Subcutaneous abdominal adipose tissue (tissue), 5 donors: ENCODE results near the gene FBLN1.

Experiments used
- H3K27ac ChIP-seq: one replicate; pipeline ENCODE4 v1.7.0; 2013; ENCODE audit warnings: low read depth, mild to moderate bottlenecking, inconsistent platforms, low read length, moderate library complexity
- H3K27me3 ChIP-seq, 5 donors: one replicate each; pipeline ENCODE4 v1.7.0; 2013; ENCODE audit warnings: low read length in 5 of 5, inconsistent platforms in 1 of 5; ENCODE audit not compliant: control insufficient read depth in 5 of 5, insufficient read depth in 4 of 5
- H3K36me3 ChIP-seq, 5 donors: one replicate each; pipeline ENCODE4 v1.7.0; 2013; ENCODE audit warnings: low read length in 5 of 5; ENCODE audit not compliant: control insufficient read depth in 5 of 5, insufficient read depth in 5 of 5
- H3K4me1 ChIP-seq, 5 donors: one replicate each; pipeline ENCODE4 v1.7.0; 2013; ENCODE audit warnings: low read length in 5 of 5, mild to moderate bottlenecking in 3 of 5, moderate library complexity in 1 of 5; ENCODE audit not compliant: control insufficient read depth in 5 of 5, insufficient read depth in 5 of 5
- H3K4me3 ChIP-seq, 5 donors: one replicate each; pipeline ENCODE4 v1.7.0; 2013; ENCODE audit warnings: low read length in 5 of 5, low read depth in 1 of 5
- H3K9ac ChIP-seq, 5 donors: one replicate each; pipeline ENCODE4 v1.7.0; 2013; ENCODE audit warnings: low read length in 5 of 5, mild to moderate bottlenecking in 4 of 5, moderate library complexity in 3 of 5
- H3K9me3 ChIP-seq, 5 donors: one replicate each; pipeline ENCODE4 v1.7.0; 2013; ENCODE audit warnings: low read length in 5 of 5; ENCODE audit not compliant: control insufficient read depth in 5 of 5
- donor health status: healthy.
- donor health status: healthy.
- donor health status: healthy.
- donor health status: healthy.
- donor health status: healthy.

FBLN1 gene

GRCh38 chr22:45576730-45577464, 74.2 kb downstream of the FBLN1 start:
- Histone ChIP-seq H3K36me3 (peaks cover 0 to 10% (median 0%) of the 10 kb centered on the region in 5 donors), H3K4me1 (peaks cover 0 to 14% (median 0%) of the 10 kb centered on the region in 5 donors), H3K9me3 (peaks cover 0 to 3% (median 0%) of the 10 kb centered on the region in 5 donors)

GRCh38 chr22:45577746-45578523, 75.3 kb downstream of the FBLN1 start:
- peaks cover 0 to 10% (median 0%) of the 10 kb centered on the region in 5 donors for H3K36me3 ChIP-seq
- no peaks in the 10 kb centered on the region for H3K9me3 ChIP-seq
- H3K27me3 ChIP-seq: peaks cover 19 to 49% (median 21%) of the 10 kb centered on the region in 5 donors
- no peak overlapping the region for H3K9ac ChIP-seq
- H3K27ac ChIP-seq: no peak overlapping the region
- H3K4me3 ChIP-seq: no peak overlapping the region
- H3K4me1 ChIP-seq: peaks cover 0 to 14% (median 0%) of the 10 kb centered on the region in 5 donors

More at GRCh38 chr22:45576730-45577464, 74.2 kb downstream of the FBLN1 start:
- Histone ChIP-seq H3K27me3 (peaks cover 19 to 40% (median 21%) of the 10 kb centered on the region in 5 donors), H3K4me3 (no peak overlapping the region), H3K9ac (no peak overlapping the region), H3K27ac (no peak overlapping the region)

- peaks cover 0 to 10% (median 0%) of the 10 kb centered on the region in 5 donors for H3K36me3 ChIP-seq
- H3K9ac ChIP-seq: no peak overlapping the region
- no peak overlapping the region for H3K4me3 ChIP-seq
- no peak overlapping the region for H3K27ac ChIP-seq
- no peaks in the 10 kb centered on the region for H3K9me3 ChIP-seq
- peaks cover 19 to 49% (median 25%) of the 10 kb centered on the region in 5 donors for H3K27me3 ChIP-seq
- peaks cover 0 to 21% (median 0%) of the 10 kb centered on the region in 5 donors for H3K4me1 ChIP-seq
Measured at GRCh38 chr22:45578524-45579147, 76.0 kb downstream of the FBLN1 start.

- Histone ChIP-seq H3K9me3 (no peaks in the 10 kb centered on the region), H3K9ac (no peak overlapping the region), H3K4me1 (peaks cover 0 to 28% (median 4%) of the 10 kb centered on the region in 5 donors), H3K4me3 (no peak overlapping the region), H3K36me3 (peaks cover 0 to 10% (median 0%) of the 10 kb centered on the region in 5 donors), H3K27ac (no peak overlapping the region), H3K27me3 (peaks cover 19 to 56% (median 25%) of the 10 kb centered on the region in 5 donors)
Measured at GRCh38 chr22:45579306-45579705, 76.6 kb downstream of the FBLN1 start.

GRCh38 chr22:45579806-45580725, 77.4 kb downstream of the FBLN1 start:
- Histone ChIP-seq H3K4me1 (peaks cover 3 to 34% (median 5%) of the 10 kb centered on the region in 5 donors), H3K27ac (no peak overlapping the region), H3K4me3 (no peak overlapping the region), H3K36me3 (peaks cover 0 to 10% (median 2%) of the 10 kb centered on the region in 5 donors), H3K9ac (no peak overlapping the region), H3K27me3 (peaks cover 19 to 58% (median 25%) of the 10 kb centered on the region in 5 donors), H3K9me3 (no peaks in the 10 kb centered on the region)

- Histone ChIP-seq H3K36me3 (peaks cover 0 to 4% (median 2%) of the 10 kb centered on the region in 5 donors), H3K27me3 (peaks cover 16 to 61% (median 23%) of the 10 kb centered on the region in 5 donors), H3K9ac (no peak overlapping the region), H3K4me3 (no peak overlapping the region), H3K9me3 (no peaks in the 10 kb centered on the region), H3K27ac (no peak overlapping the region), H3K4me1 (peaks cover 3 to 37% (median 7%) of the 10 kb centered on the region in 5 donors)
Measured at GRCh38 chr22:45580726-45581381, 78.2 kb downstream of the FBLN1 start.

GRCh38 chr22:45581549-45582080, 78.9 kb downstream of the FBLN1 start:
- Histone ChIP-seq H3K27me3 (peaks cover 20 to 62% (median 24%) of the 10 kb centered on the region in 5 donors), H3K36me3 (peaks cover 0 to 4% (median 2%) of the 10 kb centered on the region in 5 donors), H3K4me3 (no peak overlapping the region), H3K9ac (no peak overlapping the region), H3K9me3 (no peaks in the 10 kb centered on the region), H3K27ac (no peak overlapping the region), H3K4me1 (peaks cover 3 to 37% (median 7%) of the 10 kb centered on the region in 5 donors)

GRCh38 chr22:45582236-45582954, 79.7 kb downstream of the FBLN1 start:
- peaks cover 17 to 54% (median 22%) of the 10 kb centered on the region in 5 donors for H3K27me3 ChIP-seq
- H3K4me3 ChIP-seq: no peak overlapping the region
- no peak overlapping the region for H3K9ac ChIP-seq
- no peaks in the 10 kb centered on the region for H3K9me3 ChIP-seq
- H3K36me3 ChIP-seq: peaks cover 0 to 3% (median 1%) of the 10 kb centered on the region in 5 donors
- H3K4me1 ChIP-seq: peaks cover 3 to 37% (median 7%) of the 10 kb centered on the region in 5 donors
- no peak overlapping the region for H3K27ac ChIP-seq
